ENCODE data around the gene CASP7.

Gene CASP7

GRCh38 chr10:113666682-113667252 is 12.9 kb upstream of the CASP7 start:
- no peak for DNase-seq

DNA sequence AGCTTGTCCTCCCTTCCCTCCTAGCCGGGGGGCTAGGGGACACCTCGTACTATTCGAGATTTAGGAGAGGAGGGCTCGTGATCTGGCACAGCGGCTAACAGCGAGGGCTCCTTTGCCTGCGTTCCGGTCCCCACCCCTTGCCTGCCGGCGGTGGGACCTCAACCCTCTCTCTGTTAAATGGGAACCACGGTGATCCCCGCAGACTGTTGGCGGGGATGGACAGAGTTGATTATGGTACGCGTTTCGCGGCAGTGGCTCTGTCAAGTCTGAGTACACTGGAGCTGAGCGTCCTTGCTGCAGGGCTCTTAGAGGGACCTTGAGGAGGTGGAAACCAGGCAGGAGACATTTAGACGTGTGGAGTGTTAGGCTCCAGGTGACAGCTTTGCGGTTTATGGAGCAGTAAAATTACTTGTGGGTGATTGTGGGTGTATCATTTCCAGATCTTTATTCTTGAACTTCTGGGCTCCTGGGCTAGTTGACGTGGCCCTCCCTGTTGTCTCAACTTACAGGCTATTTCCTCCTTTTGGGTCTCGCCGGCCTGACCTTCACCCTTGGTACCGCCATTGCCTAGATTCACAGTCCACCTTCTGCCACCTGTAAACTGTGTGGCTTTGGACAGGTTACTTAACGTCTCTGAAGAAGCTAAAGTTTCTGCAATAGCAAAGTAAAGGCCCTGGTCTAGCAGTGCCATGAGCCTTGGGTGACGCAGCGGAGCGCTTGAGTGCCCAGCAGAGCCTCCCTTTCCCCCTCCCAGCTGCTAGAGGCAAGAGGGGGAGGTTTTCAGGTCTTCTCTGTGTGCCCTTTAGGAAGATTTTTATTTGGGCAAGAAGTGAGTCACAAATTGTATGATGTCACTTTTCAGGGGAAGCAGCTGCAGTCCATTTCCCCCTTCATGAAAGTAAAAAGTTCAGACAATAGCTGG is 739 bp downstream of the CASP7 start:
- DNase-seq: peak in 1 of 2 experiments; percentile 43

- DNase-seq: no peak
Measured at GRCh38 chr10:113681533-113682470, 2.1 kb downstream of the CASP7 start.

GRCh38 chr10:113683300-113683699 is 3.6 kb downstream of the CASP7 start:
- DNase-seq: no peak

DNA sequence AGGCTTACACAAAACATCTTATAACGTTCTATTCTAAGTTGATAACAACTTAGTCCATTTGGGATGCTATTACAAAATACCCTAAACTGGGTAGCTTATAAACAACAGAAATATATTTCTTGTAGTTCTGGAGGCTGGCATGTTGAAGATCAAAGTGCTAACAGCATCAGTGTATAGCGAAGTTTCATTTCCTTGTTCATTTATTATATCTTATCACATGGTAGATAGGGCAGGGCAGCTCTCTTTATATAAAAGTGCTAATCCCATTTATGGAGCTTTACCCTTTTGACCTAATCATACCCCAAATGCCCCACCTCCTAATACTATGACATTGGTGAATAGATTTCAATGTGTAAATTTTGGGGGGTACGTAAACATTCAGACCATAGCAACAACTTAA is 6.3 kb downstream of the CASP7 start:
- DNase-seq: no peak

GRCh38 chr10:113687037-113687436 is 7.3 kb downstream of the CASP7 start:
- no peak for DNase-seq

- DNase-seq: no peak
Measured at GRCh38 chr10:113689057-113689456, 9.3 kb downstream of the CASP7 start.

- DNase-seq: no peak
Measured at GRCh38 chr10:113689574-113689973, 9.9 kb downstream of the CASP7 start.

- no peak for DNase-seq
Measured at GRCh38 chr10:113690749-113691148, 11.0 kb downstream of the CASP7 start.

DNA sequence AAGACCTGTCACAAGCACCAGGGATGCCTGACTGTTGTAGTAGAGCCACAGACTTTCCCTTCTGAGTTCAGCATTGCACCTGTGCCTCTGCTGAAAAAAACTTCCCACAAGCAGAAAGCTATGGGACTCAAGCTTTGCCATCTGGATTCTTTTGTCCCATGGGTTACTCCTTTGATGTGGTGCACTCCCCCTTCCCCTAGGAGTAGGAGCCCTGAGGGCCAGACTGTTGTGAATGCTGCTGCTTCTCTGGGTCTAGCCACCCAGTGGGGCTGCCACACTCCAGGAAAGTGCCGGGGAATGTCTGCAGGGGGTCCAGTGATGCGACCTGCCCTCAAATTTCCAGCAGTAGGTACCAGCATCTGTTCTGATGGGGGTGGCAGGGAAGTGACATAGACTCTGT is 11.7 kb downstream of the CASP7 start:
- DNase-seq: no peak

DNA sequence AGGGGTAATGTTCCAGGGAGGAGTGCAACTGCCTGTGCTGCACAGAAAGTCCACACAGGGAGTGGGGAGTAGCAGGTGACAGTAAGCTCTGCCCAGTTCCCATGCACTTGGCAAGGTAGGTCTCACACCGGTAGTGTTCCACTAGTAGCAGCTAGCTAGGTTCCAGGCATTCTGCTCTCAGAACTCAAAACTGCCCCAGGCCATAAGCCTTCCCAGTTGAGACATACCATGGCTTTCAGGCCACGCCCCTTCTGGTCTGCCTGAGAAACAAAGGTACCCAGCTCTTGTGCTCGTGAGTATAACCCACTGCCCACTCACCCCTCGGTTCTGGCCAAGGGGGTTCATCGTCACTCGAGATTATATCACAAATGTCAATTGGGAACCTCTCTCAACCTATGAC is 12.6 kb downstream of the CASP7 start:
- DNase-seq: no peak

- no peak for DNase-seq
Measured at GRCh38 chr10:113693348-113693747, 13.6 kb downstream of the CASP7 start.

- DNase-seq: no peak
Measured at GRCh38 chr10:113695691-113696090, 16.0 kb downstream of the CASP7 start.

DNA sequence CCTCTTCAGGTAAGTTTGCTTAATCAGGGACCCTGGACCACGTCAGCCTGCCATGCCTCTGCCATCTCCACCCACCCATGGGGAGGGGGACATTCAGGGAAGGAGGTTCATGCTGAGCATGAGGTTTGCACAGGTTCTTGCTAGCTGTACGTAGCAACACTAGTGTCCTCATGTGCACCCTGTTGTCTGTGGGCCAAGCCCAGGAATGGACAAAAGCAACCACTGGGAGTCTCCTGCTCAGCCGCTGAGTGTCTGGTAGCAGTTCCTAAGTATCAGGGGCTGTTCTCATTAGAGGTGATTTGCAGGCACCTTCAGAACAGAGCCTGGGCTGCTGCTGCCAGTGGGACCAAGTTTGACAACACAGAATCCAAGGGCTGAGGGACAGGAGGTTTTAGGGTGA is 17.9 kb downstream of the CASP7 start:
- no peak for DNase-seq

- peak in 1 of 2 experiments; percentile 55 for DNase-seq
Measured at GRCh38 chr10:113704637-113705343, 25.1 kb downstream of the CASP7 start.

DNA sequence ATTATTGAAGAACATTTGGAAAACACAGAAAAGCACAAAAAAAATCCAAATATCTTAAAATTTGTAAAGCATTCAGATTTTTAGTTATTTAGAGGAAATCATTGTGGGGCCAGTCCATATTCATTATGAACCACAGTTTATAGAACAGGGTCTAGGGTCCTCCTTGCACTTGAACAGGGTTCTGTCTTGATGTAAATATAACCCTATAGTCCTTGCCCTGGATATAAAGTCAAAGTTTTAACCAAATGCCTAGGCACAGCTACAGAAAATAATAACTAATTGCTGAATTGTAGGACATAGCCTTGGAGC is 25.6 kb downstream of the CASP7 start:
- DNase-seq: peak in 1 of 2 experiments; percentile 36

GRCh38 chr10:113706623-113707022 is 26.9 kb downstream of the CASP7 start:
- peak in 1 of 2 experiments; percentile 16 for DNase-seq

DNA sequence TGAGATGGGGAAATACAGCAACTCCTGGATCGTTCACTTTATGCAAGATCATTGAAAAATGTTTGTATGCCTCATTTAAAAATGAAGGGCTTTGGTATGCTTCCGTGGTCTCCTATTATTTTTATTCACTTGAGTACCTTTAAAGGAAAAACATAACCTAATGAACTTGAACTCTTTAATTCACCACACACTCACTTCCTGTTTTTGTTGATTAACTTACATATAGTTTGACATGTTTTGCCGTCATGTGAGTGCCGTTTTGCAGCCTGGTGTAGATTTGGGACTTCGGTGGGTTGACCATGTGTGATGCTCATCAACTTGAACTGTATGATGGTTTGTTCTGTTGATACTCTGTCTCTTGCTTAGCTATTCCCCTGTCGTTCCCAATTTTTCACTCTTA is 28.9 kb downstream of the CASP7 start:
- DNase-seq: no peak

- DNase-seq: peak; percentile 47 to 57
Measured at GRCh38 chr10:113709221-113709838, 29.6 kb downstream of the CASP7 start.

- peak; percentile 89 to 90 for DNase-seq
Measured at GRCh38 chr10:113711142-113711541, 31.4 kb downstream of the CASP7 start.

DNA sequence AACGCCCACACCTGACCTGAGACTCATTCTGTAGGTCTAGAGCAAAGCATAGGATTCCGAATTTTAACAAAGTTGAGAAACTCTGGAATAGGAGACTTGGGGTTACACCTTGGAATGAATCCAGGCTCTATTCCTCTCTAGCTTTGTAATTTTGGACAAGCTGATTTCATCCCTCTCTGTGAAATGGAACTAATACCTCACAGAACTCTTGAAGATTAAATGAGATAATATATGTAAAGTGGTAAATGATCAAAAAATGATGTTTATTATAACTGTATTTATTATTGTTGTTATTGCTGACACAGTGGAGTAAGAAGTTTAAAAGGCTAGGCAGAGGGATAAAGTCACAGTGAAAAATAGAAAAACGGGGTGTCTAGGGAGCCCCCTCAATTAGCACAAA is 32.3 kb downstream of the CASP7 start:
- DNase-seq: no peak
